Measurements from ENCODE around the gene B3GALT2.

B3GALT2 gene

DNA sequence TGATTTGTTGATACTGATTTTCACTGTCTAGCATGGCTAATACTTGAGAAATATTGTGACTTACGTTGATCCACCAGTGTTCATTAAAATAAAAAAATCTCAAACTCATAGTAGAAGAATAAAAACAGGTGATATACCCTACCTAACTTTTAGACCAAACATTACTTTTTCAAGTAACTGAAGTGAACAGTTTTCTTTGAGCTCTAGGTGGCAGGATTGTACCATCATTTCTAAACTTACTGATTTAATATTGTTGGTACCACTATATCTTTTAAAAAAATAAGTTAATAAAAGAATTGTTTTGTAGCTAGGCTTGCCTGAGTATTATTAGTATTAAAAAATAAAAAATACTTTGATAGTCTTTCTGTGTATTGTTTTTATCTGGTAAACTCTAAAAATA lies 43.1 kb downstream of the B3GALT2 start:
- peaks cover 72% of the 10 kb centered on the region for H3K36me3 ChIP-seq (ENCODE audit: insufficient read depth, low read length)
- H3K4me3 ChIP-seq, result no peak overlapping the region
- H3K9ac ChIP-seq (ENCODE audit: insufficient read length), result no peak overlapping the region
- no peak for DNase-seq (ENCODE audit: low read depth, low spot score)
- TF ChIP-seq EZH2 (IDR thresholded peaks at IDR 0.05), result no peak
- no peak for TF ChIP-seq FOXP2 (optimal IDR thresholded peaks at IDR 0.05; ENCODE audit: control extremely low read depth, extremely low read length, insufficient read depth)
- TF ChIP-seq POLR2AphosphoS5 (IDR thresholded peaks at IDR 0.05; ENCODE audit: borderline replicate concordance, low read depth, low read length), result no peak
- no peak overlapping the region for H3K27ac ChIP-seq
- no peaks in the 10 kb centered on the region for H3K9me3 ChIP-seq (ENCODE audit: low read depth, low read length)

GRCh38 chr1:193142409-193142808 lies 44.0 kb downstream of the B3GALT2 start:
- Histone ChIP-seq H3K36me3 (ENCODE audit: insufficient read depth, low read length) (peaks cover 73% of the 10 kb centered on the region), H3K9me3 (ENCODE audit: low read depth, low read length) (no peaks in the 10 kb centered on the region), H3K9ac (ENCODE audit: insufficient read length) (no peak overlapping the region), H3K27ac (no peak overlapping the region), H3K4me3 (no peak overlapping the region)
- no peak for TF ChIP-seq EZH2 (IDR thresholded peaks at IDR 0.05)
- TF ChIP-seq POLR2AphosphoS5 (IDR thresholded peaks at IDR 0.05; ENCODE audit: borderline replicate concordance, low read depth, low read length), result no peak
- DNase-seq (ENCODE audit: low read depth, low spot score), result no peak

DNA sequence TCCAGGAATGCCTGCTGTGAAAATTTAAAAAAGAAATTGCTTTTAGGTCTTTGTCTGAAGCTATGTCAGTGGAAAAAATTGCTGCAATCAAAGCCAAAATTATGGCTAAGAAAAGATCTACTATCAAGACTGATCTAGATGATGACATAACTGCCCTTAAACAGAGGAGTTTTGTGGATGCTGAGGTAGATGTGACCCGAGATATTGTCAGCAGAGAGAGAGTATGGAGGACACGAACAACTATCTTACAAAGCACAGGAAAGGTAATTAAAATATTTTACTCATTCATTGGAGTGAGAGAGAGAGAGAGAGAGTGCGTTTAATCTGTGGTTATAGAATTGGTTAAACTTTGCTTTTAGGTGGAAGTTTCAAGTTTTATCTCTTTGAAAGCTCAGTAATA lies 44.6 kb downstream of the B3GALT2 start:
- no peaks in the 10 kb centered on the region for H3K9me3 ChIP-seq (ENCODE audit: low read depth, low read length)
- H3K4me3 ChIP-seq, result no peak overlapping the region
- no peak for TF ChIP-seq FOXP2 (optimal IDR thresholded peaks at IDR 0.05; ENCODE audit: control extremely low read depth, extremely low read length, insufficient read depth)
- TF ChIP-seq EZH2 (IDR thresholded peaks at IDR 0.05), result no peak
- DNase-seq (ENCODE audit: low read depth, low spot score), result no peak
- peak overlapping the region; percentile 26; the same call in 1 of the 2 replicates for H3K27ac ChIP-seq
- no peak overlapping the region for H3K9ac ChIP-seq (ENCODE audit: insufficient read length)
- peaks cover 79% of the 10 kb centered on the region for H3K36me3 ChIP-seq (ENCODE audit: insufficient read depth, low read length)

DNA sequence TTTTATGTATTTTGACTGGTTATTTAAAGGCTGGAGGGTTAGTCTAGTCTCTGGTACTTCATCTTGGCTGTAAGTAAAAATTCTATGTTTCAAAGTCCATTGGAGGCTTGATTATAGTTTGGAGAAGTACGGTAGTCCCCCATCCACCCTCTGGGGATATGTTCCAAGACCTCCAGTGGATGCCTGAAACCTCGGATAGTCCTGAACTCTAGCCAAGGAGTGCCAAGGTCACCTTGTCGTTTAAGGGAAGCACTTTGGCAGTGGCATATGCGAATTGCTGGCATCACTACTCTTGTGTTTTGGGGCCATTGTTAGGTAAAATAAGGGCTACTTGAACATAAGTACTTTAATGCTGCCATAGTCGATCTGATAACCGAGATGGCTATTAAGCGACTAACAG lies 46.2 kb downstream of the B3GALT2 start:
- no peak overlapping the region for H3K27ac ChIP-seq
- DNase-seq (ENCODE audit: low read depth, low spot score), result no peak
- peaks cover 83% of the 10 kb centered on the region for H3K36me3 ChIP-seq (ENCODE audit: insufficient read depth, low read length)
- TF ChIP-seq EZH2 (IDR thresholded peaks at IDR 0.05) (no peak), FOXP2 (optimal IDR thresholded peaks at IDR 0.05; ENCODE audit: control extremely low read depth, extremely low read length, insufficient read depth) (no peak), POLR2AphosphoS5 (IDR thresholded peaks at IDR 0.05; ENCODE audit: borderline replicate concordance, low read depth, low read length) (no peak)
- H3K9me3 ChIP-seq (ENCODE audit: low read depth, low read length), result no peaks in the 10 kb centered on the region
- H3K4me3 ChIP-seq, result no peak overlapping the region
- H3K9ac ChIP-seq (ENCODE audit: insufficient read length), result no peak overlapping the region

- Histone ChIP-seq H3K9me3 (ENCODE audit: low read depth, low read length) (no peaks in the 10 kb centered on the region), H3K27ac (no peak overlapping the region), H3K4me3 (no peak overlapping the region), H3K36me3 (ENCODE audit: insufficient read depth, low read length) (peaks cover 84% of the 10 kb centered on the region), H3K9ac (ENCODE audit: insufficient read length) (no peak overlapping the region)
- TF ChIP-seq EZH2 (IDR thresholded peaks at IDR 0.05) (no peak), POLR2AphosphoS5 (IDR thresholded peaks at IDR 0.05; ENCODE audit: borderline replicate concordance, low read depth, low read length) (no peak), FOXP2 (optimal IDR thresholded peaks at IDR 0.05; ENCODE audit: control extremely low read depth, extremely low read length, insufficient read depth) (no peak)
- DNase-seq (ENCODE audit: low read depth, low spot score), result no peak
Observed at GRCh38 chr1:193131266-193131860, 55.0 kb downstream of the B3GALT2 start.
